Adipocyte (in vitro differentiated cells): ENCODE measurements around the gene ARID4A.
"Not testable (repeated sequence)": the region's sequence is repeated elsewhere in the genome, so short reads cannot be mapped to it uniquely, and the experiment has no call there.

Experiments used
- DNase-seq: peaks from one replicate; pipeline ENCODE4 v3.0.0-alpha.2; 2015; ENCODE audit warnings: low read depth
- H3K27me3 ChIP-seq: replicated peaks from 2 replicates; pipeline ENCODE4 v1.7.0; 2013; ENCODE audit warnings: mild to moderate bottlenecking, low read length, moderate library complexity; ENCODE audit not compliant: control insufficient read depth, insufficient read depth
- H3K36me3 ChIP-seq: 2 replicates; pipeline ENCODE4 v1.7.0; 2013; ENCODE audit warnings: low read length, mild to moderate bottlenecking, moderate library complexity; ENCODE audit not compliant: control insufficient read depth, insufficient read depth, severe bottlenecking
- H3K4me1 ChIP-seq: 2 replicates; pipeline ENCODE4 v1.7.0; 2013; ENCODE audit warnings: mild to moderate bottlenecking, low read length, moderate library complexity; ENCODE audit not compliant: control insufficient read depth, insufficient read depth
- H3K4me3 ChIP-seq: 2 replicates; pipeline ENCODE4 v1.7.0; 2013; ENCODE audit warnings: mild to moderate bottlenecking, low read length, moderate library complexity
- H3K9ac ChIP-seq: 2 replicates; pipeline ENCODE4 v1.7.0; 2013; ENCODE audit warnings: mild to moderate bottlenecking, low read length, moderate library complexity
- H3K9me3 ChIP-seq: 2 replicates; pipeline ENCODE4 v1.7.0; 2013; ENCODE audit warnings: mild to moderate bottlenecking, low read length, moderate library complexity; ENCODE audit not compliant: control insufficient read depth

The ARID4A gene

DNA sequence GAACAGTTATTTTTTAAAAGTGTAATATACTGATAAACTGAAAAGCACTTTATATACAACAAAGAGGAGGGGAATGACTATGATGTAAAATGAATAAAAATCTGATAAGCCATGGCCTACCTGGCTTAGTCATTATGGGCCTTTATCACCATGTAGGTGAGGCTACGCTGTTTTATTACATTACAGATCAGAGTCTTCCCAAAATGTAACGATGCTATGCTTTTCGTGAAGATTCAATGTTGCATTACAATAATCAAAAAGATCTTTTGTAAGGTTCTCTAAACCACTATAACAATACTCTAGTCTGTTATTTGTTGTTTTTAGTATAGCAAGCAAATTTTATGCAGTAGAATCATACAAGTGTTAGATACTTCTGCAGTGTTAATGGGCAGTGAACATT is 34.2 kb downstream of the ARID4A start:
- H3K4me3 ChIP-seq, result no peak overlapping the region
- no peak overlapping the region for H3K9ac ChIP-seq
- DNase-seq, result no peak
- no peaks in the 10 kb centered on the region for H3K27me3 ChIP-seq
- H3K9me3 ChIP-seq, result no peaks in the 10 kb centered on the region
- H3K4me1 ChIP-seq, result peaks cover 18% of the 10 kb centered on the region
- H3K36me3 ChIP-seq, result peaks cover 57% of the 10 kb centered on the region

DNA sequence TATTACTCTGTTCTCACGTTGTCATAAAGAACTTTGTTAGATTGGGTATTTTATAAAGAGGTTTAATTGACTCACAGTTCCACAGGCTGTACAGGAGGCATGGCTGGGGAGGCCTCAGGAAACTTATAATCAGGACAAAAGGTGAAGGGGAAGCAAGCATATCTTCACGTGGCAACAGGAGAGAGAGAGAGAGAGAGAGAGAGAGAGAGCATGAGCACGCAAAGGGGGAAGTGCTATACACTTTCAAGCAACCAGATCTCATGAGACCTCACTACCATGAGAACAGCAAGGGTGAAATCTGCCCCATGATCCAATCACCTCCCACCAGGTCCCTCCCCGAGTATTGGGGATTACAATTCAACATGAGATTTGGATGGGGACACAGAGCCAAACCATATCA is 41.3 kb downstream of the ARID4A start:
- not testable (repeated sequence) for H3K4me1 ChIP-seq, DNase-seq, H3K4me3 ChIP-seq, H3K27me3 ChIP-seq, H3K9ac ChIP-seq, H3K9me3 ChIP-seq
- peaks cover 52% of the 10 kb centered on the region for H3K36me3 ChIP-seq

DNA sequence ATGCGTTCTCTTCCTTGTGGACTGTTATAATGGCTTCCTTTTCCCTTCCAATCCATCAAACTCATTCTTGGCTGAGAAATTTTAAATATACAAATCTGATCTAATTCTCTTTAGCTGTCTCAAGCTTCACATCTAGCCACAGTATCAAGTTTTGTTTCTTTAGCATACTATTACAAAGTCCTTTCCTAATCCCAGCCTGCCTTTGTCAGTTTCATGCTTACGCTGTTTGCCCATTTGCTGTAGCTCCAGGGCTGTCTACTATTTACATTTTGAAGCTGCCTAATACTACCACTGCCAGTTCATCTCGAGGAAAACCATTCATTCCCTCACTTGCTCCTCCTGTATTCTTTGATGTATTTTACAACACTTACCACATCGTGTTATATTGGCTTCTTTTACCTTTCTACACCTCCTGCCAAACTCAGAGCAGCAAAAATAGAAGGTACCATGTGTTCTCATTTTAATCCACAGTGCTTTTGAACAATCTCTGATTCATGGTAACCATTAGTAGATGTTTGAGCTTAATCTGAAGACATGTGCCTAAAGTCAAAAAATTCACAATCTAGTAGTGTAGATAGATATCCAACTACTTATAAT is 42.9 kb downstream of the ARID4A start:
- Histone ChIP-seq H3K4me3 (no peak overlapping the region), H3K27me3 (no peaks in the 10 kb centered on the region), H3K36me3 (peaks cover 54% of the 10 kb centered on the region), H3K9ac (no peak overlapping the region), H3K4me1 (no peaks in the 10 kb centered on the region), H3K9me3 (no peaks in the 10 kb centered on the region)
- no peak for DNase-seq

DNA sequence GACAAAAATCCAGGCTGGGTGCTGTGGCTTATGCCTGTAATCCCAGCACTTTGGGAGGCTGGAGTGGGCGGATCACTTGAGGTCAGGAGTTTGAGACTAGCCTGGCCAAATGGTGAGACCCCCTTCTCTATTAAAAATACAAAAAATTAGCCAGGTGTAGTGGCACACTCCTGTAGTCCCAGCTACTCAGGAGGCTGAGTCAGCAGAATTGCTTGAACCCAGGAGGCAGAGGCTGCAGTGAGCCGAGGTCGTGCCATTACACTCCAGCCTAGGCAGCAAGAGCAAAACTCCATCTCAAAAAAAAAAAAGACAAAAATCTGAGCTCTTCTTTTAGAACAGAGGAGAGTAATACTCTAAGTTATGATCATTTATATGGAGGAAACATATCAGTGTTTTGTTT is 45.2 kb downstream of the ARID4A start:
- H3K4me3 ChIP-seq, DNase-seq, H3K9me3 ChIP-seq, H3K9ac ChIP-seq, H3K27me3 ChIP-seq, H3K4me1 ChIP-seq: not testable (repeated sequence)
- H3K36me3 ChIP-seq, result peaks cover 65% of the 10 kb centered on the region

DNA sequence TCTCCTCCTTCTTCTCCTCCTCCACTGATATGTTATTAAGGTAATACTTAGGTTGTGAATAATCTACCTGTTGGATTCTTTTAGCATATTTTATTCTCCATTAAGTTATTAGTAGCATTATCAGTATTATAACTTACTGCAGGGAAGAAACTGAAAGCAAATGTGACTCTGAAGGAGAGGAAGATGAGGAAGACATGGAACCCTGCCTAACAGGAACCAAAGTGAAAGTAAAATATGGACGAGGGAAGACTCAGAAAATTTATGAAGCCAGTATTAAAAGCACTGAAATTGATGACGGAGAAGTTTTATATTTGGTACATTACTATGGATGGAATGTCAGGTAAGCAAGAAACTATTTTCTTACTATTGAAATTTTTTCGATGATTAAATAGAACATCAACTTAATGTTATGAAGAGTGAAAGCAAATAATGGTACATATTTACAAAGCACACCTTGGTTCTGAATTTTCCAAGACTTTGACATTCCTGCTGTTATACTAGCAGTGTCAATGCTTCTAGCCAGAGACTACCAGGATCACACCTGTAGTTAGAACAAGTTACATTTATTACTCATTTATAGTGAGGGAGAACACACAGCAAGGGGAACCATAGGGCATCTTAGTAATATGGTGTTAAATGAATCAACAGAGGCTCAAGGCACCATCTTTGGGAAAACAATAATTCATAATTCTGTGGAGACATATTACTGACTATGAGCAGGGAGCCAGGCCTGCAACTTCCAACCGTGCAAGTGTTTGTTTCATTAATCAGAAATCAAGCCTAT is 55.4 kb downstream of the ARID4A start:
- no peaks in the 10 kb centered on the region for H3K27me3 ChIP-seq
- no peak for DNase-seq
- peak overlapping the region; percentile 38 for H3K9ac ChIP-seq
- peaks cover 9% of the 10 kb centered on the region for H3K4me1 ChIP-seq
- H3K9me3 ChIP-seq, result no peaks in the 10 kb centered on the region
- peak overlapping the region; percentile 73 for H3K4me3 ChIP-seq
- peaks cover 58% of the 10 kb centered on the region for H3K36me3 ChIP-seq

DNA sequence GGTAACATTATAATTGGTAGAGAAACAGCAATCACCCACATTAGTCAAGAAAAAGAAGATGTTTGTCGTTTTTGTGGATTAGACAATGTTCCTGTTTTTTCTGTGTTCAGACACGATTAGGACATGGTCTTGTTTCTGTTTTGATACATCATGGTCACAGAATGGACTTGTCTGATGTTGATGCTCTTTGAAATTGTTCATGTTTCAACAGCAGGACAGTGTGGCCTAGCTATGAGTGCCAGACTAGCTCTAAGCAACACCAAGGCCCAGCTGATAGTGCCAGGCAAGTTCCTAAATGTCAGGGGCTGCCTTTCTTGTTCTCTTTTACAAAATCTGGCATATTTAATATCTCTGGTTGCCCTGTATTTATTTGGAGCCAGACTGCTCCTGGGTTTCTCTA is 56.5 kb downstream of the ARID4A start:
- no peak for DNase-seq
- no peaks in the 10 kb centered on the region for H3K9me3 ChIP-seq
- H3K36me3 ChIP-seq, result peaks cover 60% of the 10 kb centered on the region
- H3K9ac ChIP-seq, result no peak overlapping the region
- no peaks in the 10 kb centered on the region for H3K27me3 ChIP-seq
- no peak overlapping the region for H3K4me3 ChIP-seq
- H3K4me1 ChIP-seq, result peaks cover 9% of the 10 kb centered on the region

DNA sequence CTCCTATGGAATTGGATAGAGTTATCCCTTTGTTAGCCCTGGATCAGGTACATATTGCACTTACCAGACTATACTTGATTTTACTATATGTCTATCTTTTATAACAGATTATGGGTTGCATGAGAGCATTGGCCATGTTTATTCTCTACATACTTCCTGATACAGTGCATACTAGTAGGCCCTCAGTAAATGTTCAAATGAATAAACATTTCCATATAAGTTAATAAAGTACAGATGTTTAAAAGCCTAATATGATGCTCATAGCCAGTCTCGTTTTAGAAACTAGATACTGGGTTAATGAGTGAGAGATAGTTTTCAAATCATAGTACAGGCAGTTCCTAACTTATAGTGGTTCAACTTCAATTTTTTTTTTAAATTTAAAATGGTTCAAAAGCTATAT is 57.9 kb downstream of the ARID4A start:
- H3K36me3 ChIP-seq, result peaks cover 60% of the 10 kb centered on the region

DNA sequence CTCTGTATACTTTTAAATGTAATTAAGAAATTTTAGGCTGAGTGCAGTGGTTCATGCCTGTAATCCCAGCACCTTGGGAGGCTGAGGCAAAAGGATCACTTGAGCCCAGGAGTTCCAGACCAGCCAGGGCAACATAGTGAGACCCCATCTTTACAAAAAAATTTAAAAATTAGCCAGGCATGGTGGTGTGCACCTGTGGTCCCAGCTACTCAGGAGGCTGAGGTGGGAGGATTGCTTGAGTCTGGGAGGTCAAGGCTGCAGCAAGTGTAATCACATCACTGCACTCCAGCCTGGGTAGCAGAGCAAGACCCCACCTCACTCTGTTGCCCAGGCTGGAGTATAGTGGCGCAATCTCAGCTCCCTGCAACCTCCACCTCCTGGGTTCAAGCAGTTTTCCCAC is 63.9 kb downstream of the ARID4A start:
- not testable (repeated sequence) for DNase-seq, H3K9ac ChIP-seq, H3K27me3 ChIP-seq, H3K9me3 ChIP-seq, H3K4me1 ChIP-seq, H3K4me3 ChIP-seq
- peaks cover 66% of the 10 kb centered on the region for H3K36me3 ChIP-seq

More for the DNA sequence above, 57.9 kb downstream of the ARID4A start:
- no peak overlapping the region for H3K4me3 ChIP-seq
- H3K9me3 ChIP-seq, result no peaks in the 10 kb centered on the region
- H3K27me3 ChIP-seq, result no peaks in the 10 kb centered on the region
- H3K4me1 ChIP-seq, result peaks cover 9% of the 10 kb centered on the region
- H3K9ac ChIP-seq, result no peak overlapping the region
- DNase-seq, result peak; percentile 45

DNA sequence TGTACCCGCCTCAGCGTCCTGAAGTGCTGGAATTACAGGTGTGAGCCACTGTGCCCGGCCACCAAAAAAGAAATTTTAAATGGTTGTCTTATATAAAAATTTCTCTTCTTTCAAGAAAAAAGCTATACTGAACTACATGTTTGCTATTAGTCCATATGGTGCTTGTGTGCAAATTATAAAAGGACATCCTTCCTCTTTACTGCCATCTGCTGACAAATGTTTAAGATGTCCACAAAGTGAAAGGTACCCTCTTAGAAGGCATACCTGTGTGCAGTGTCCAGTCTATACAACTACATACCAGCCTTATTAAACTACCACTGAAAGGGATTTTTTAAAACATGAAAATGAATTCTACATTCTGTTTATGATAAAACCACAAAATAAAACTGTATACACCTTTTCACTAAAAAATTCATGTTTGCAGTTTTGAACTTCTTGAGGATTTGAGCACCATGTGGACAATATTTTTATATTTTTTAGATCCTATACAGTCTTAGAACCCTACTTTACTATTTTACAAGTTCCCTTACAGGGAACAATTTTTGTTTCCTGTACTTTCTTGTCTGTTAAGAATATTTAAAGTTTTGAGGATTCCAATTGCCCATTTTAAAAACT is 64.5 kb downstream of the ARID4A start:
- Histone ChIP-seq H3K4me3 (no peak overlapping the region), H3K36me3 (peaks cover 70% of the 10 kb centered on the region), H3K9me3 (no peaks in the 10 kb centered on the region), H3K27me3 (no peaks in the 10 kb centered on the region), H3K4me1 (peaks cover 3% of the 10 kb centered on the region), H3K9ac (no peak overlapping the region)
- DNase-seq, result peak; percentile 38

DNA sequence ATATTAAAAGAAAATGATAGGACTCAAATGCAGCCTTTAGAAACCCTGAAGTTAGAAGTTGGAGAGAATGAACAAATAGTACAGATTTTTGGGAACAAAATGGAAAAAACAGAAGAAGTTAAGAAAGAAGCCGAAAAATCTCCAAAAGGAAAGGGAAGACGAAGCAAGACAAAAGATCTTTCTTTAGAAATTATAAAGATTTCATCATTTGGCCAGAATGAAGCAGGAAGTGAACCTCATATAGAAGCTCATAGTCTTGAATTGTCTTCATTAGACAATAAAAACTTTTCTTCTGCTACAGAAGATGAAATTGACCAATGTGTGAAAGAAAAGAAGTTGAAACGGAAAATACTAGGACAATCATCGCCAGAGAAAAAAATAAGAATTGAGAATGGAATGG is 66.0 kb downstream of the ARID4A start:
- no peaks in the 10 kb centered on the region for H3K27me3 ChIP-seq
- H3K36me3 ChIP-seq, result peaks cover 72% of the 10 kb centered on the region
- no peak for DNase-seq
- H3K9ac ChIP-seq, result no peak overlapping the region
- peaks cover 3% of the 10 kb centered on the region for H3K4me1 ChIP-seq
- H3K4me3 ChIP-seq, result no peak overlapping the region
- H3K9me3 ChIP-seq, result no peaks in the 10 kb centered on the region

DNA sequence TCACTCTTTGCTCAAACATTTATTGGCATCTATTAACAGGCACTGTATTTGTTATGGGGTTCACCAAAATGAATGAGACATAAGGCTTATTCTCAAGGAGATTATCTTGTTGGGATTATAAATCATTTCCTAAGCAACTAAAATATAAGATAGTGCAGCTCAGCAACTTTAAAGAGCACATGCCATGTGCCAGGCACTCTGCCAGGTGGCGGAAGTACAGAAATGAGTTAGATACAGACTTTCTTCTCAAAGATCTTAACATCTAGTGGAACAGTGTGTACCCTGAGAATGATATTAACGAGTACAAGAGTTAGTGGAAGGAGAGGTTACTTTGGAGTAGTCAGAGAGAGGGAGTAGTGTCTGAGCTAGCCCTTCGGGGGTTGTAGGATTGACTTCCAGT is 68.9 kb downstream of the ARID4A start:
- H3K9ac ChIP-seq, result no peak overlapping the region
- DNase-seq, result no peak

More for the DNA sequence above, 68.9 kb downstream of the ARID4A start:
- Histone ChIP-seq H3K36me3 (peaks cover 66% of the 10 kb centered on the region), H3K4me1 (peaks cover 3% of the 10 kb centered on the region), H3K4me3 (no peak overlapping the region), H3K9me3 (no peaks in the 10 kb centered on the region), H3K27me3 (no peaks in the 10 kb centered on the region)
